ENCODE data around the gene SMAGP. TPM values are rescaled to one million over a fixed set of nuclear protein-coding genes. Genes with fewer than 3 reads are reported as not detected.
"Not testable (repeated sequence)": the region's sequence is repeated elsewhere in the genome, so short reads cannot be mapped to it uniquely, and the experiment has no call there.

The SMAGP gene
- total RNA-seq, 1 donor from 2014 or later: 167 TPM

GRCh38 chr12:51307655-51308593 lies 37.7 kb upstream of the SMAGP start:
- Mint-ChIP-seq H3K27ac (ENCODE audit: unreplicated experiment) (no peak overlapping the region), H3K27me3 (ENCODE audit: unreplicated experiment) (peaks cover 1% of the 10 kb centered on the region), H3K9me3 (ENCODE audit: unreplicated experiment) (no peaks in the 10 kb centered on the region), H3K36me3 (ENCODE audit: low read depth, unreplicated experiment) (no peaks in the 10 kb centered on the region), H3K4me1 (ENCODE audit: unreplicated experiment) (no peaks in the 10 kb centered on the region), H3K4me3 (ENCODE audit: unreplicated experiment) (no peak overlapping the region)
- TF ChIP-seq, protein P1, sequence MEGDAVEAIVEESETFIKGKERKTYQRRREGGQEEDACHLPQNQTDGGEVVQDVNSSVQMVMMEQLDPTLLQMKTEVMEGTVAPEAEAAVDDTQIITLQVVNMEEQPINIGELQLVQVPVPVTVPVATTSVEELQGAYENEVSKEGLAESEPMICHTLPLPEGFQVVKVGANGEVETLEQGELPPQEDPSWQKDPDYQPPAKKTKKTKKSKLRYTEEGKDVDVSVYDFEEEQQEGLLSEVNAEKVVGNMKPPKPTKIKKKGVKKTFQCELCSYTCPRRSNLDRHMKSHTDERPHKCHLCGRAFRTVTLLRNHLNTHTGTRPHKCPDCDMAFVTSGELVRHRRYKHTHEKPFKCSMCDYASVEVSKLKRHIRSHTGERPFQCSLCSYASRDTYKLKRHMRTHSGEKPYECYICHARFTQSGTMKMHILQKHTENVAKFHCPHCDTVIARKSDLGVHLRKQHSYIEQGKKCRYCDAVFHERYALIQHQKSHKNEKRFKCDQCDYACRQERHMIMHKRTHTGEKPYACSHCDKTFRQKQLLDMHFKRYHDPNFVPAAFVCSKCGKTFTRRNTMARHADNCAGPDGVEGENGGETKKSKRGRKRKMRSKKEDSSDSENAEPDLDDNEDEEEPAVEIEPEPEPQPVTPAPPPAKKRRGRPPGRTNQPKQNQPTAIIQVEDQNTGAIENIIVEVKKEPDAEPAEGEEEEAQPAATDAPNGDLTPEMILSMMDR (IDR thresholded peaks at IDR 0.05; ENCODE audit: unreplicated experiment): no peak
- no peak for DNase-seq (ENCODE audit: low spot score)

- Mint-ChIP-seq H3K36me3 (ENCODE audit: low read depth, unreplicated experiment) (no peaks in the 10 kb centered on the region), H3K27ac (ENCODE audit: unreplicated experiment) (no peak overlapping the region), H3K27me3 (ENCODE audit: unreplicated experiment) (peaks cover 1% of the 10 kb centered on the region), H3K4me1 (ENCODE audit: unreplicated experiment) (no peaks in the 10 kb centered on the region), H3K9me3 (ENCODE audit: unreplicated experiment) (no peaks in the 10 kb centered on the region), H3K4me3 (ENCODE audit: unreplicated experiment) (no peak overlapping the region)
- no peak for DNase-seq (ENCODE audit: low spot score)
- TF ChIP-seq, protein P1 (IDR thresholded peaks at IDR 0.05; ENCODE audit: unreplicated experiment): no peak
Measured at GRCh38 chr12:51306507-51306906, 36.3 kb upstream of the SMAGP start.

DNA sequence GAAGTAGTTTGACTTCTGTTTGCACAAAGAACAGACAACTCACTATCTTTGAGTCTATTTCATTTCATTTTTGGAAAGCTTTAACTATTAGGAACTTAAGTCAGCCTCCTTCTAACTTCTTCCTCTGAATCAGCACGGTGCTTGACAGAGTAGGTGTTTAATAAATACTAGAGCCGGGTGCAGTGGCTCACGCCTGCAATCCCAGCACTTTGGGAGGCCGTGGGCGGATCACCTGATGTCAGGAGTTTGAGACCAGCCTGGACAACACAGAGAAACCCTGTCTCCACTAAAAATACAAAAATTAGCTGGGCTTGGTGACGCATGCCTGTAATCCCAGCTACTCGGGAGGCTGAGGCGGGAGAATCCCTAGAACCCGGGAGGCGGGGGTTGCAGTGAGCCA lies 30.6 kb upstream of the SMAGP start:
- H3K27ac Mint-ChIP-seq (ENCODE audit: unreplicated experiment); DNase-seq (ENCODE audit: low spot score); H3K27me3 Mint-ChIP-seq (ENCODE audit: unreplicated experiment); H3K9me3 Mint-ChIP-seq (ENCODE audit: unreplicated experiment); H3K4me3 Mint-ChIP-seq (ENCODE audit: unreplicated experiment); H3K4me1 Mint-ChIP-seq (ENCODE audit: unreplicated experiment); H3K36me3 Mint-ChIP-seq (ENCODE audit: low read depth, unreplicated experiment): not testable (repeated sequence)

DNA sequence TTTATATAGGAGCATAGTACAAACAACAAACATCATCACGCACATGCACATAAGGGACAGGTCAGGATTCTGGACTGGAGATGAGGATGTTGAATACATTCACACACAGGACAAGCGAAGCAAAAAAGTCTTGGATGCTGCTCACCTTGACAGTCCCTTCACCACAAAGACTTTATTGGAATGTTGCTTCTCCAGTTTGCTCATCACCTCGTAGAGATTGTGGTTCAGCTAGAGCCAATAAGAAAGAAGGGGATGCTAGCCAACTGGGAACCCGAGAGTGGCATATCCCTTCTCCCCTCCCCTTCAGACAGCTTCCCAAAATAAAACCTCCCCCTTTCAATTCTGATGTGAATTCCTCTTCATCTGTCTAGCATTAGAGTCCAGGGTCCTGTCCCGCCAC lies 25.4 kb upstream of the SMAGP start:
- TF ChIP-seq, protein P1 (IDR thresholded peaks at IDR 0.05; ENCODE audit: unreplicated experiment): no peak
- DNase-seq (ENCODE audit: low spot score): no peak
- H3K27ac Mint-ChIP-seq (ENCODE audit: unreplicated experiment): no peak overlapping the region
- no peaks in the 10 kb centered on the region for H3K9me3 Mint-ChIP-seq (ENCODE audit: unreplicated experiment)
- no peaks in the 10 kb centered on the region for H3K4me1 Mint-ChIP-seq (ENCODE audit: unreplicated experiment)
- no peaks in the 10 kb centered on the region for H3K36me3 Mint-ChIP-seq (ENCODE audit: low read depth, unreplicated experiment)
- peaks cover 2% of the 10 kb centered on the region for H3K27me3 Mint-ChIP-seq (ENCODE audit: unreplicated experiment)
- no peak overlapping the region for H3K4me3 Mint-ChIP-seq (ENCODE audit: unreplicated experiment)

DNA sequence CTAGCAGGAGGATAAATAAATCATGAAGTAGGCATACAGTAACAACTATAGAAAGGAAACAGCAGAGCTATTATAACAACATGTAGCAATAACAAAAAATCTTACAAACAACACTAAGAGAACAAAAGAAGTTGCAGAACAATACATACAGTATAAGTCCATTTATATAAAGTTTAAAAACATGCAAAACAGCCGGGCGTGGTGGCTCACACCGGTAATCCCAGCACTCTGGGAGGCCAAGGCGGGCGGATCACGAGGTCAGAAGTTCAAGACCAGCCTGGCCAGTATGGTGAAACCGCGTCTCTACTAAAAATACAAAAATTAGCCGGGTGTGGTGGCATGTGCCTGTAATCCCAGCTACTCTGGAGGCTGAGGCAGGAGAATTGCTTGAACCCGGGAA lies 23.9 kb upstream of the SMAGP start:
- H3K36me3 Mint-ChIP-seq (ENCODE audit: low read depth, unreplicated experiment); H3K4me3 Mint-ChIP-seq (ENCODE audit: unreplicated experiment); H3K27me3 Mint-ChIP-seq (ENCODE audit: unreplicated experiment); H3K9me3 Mint-ChIP-seq (ENCODE audit: unreplicated experiment); DNase-seq (ENCODE audit: low spot score); H3K4me1 Mint-ChIP-seq (ENCODE audit: unreplicated experiment); H3K27ac Mint-ChIP-seq (ENCODE audit: unreplicated experiment): not testable (repeated sequence)

- TF ChIP-seq, protein P1 (IDR thresholded peaks at IDR 0.05; ENCODE audit: unreplicated experiment): no peak
- Mint-ChIP-seq H3K27me3 (ENCODE audit: unreplicated experiment) (peaks cover 2% of the 10 kb centered on the region), H3K27ac (ENCODE audit: unreplicated experiment) (no peak overlapping the region), H3K36me3 (ENCODE audit: low read depth, unreplicated experiment) (no peaks in the 10 kb centered on the region), H3K9me3 (ENCODE audit: unreplicated experiment) (no peaks in the 10 kb centered on the region), H3K4me1 (ENCODE audit: unreplicated experiment) (no peaks in the 10 kb centered on the region), H3K4me3 (ENCODE audit: unreplicated experiment) (no peak overlapping the region)
- no peak for DNase-seq (ENCODE audit: low spot score)
Measured at GRCh38 chr12:51293696-51294095, 23.5 kb upstream of the SMAGP start.

DNA sequence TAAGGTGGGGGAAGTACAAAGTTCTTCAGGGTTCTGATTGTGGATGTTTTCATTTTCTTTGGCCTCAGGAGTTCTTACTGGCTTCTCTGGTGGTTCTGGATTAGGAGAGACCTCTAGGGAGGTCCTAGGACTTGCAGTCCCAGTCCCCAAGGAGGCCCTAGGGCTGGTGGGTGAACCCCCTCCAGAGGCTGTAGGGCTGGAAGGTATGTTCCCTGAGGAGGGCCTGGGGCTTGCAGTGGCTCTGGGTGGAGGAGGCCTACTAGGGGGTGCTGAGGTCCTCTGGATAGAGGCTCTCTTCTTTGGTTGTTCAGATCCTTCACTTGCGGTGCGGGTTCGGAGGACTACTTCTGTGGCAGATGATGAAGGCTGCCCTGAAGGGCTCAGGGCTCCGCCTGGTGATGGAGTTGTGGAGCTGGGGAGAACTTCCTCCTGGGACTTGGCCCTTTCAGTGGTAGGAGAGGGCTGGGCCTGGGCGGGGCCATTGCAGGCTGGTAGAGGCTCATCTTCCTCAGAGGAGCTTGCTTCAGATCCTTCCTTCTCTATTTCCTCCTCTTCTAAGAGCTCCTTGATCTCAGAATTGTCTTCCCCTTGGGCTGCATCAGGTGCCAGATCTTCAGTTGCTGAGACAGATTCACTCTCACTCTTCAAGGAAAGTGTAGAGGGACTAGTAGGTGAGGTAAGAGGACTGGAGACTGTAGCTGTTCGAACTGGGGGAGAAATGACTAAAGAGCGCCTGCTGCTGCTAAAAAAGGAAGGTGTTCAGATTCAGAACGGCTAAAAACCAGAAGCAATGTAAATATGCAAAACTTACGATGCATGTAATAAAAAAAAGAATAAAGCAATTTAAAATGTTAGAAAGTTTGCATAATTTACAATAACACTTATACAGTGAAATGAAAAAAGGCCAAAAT lies 21.6 kb upstream of the SMAGP start:
- not testable (repeated sequence) for H3K9me3 Mint-ChIP-seq (ENCODE audit: unreplicated experiment); H3K27me3 Mint-ChIP-seq (ENCODE audit: unreplicated experiment); H3K27ac Mint-ChIP-seq (ENCODE audit: unreplicated experiment); DNase-seq (ENCODE audit: low spot score); H3K36me3 Mint-ChIP-seq (ENCODE audit: low read depth, unreplicated experiment); H3K4me1 Mint-ChIP-seq (ENCODE audit: unreplicated experiment); H3K4me3 Mint-ChIP-seq (ENCODE audit: unreplicated experiment)

Measured in endothelial cell (in vitro differentiated cells).